Thymus (tissue), 11 donors: Measurements from ENCODE around the gene PCSK4. TPM values are rescaled to one million over a fixed set of nuclear protein-coding genes. Genes with fewer than 3 reads are reported as not detected.
"Not testable (repeated sequence)": the region's sequence is repeated elsewhere in the genome, so short reads cannot be mapped to it uniquely, and the experiment has no call there.

ENCODE experiments used
- DNase-seq, 9 donors: peaks; one replicate each; pipeline ENCODE4 v3.0.0-alpha.2; 2013; ENCODE audit warnings: low spot score in 9 of 9, low read depth in 6 of 9, missing footprints in 1 of 9
- H3K27ac ChIP-seq, 2 donors: one replicate each; pipeline ENCODE4 v1.5.1; 2013; ENCODE audit warnings: control low read depth in 1 of 2, low read depth in 1 of 2, low read length in 1 of 2, mild to moderate bottlenecking in 1 of 2, moderate library complexity in 1 of 2
- H3K27me3 ChIP-seq, 2 donors: one replicate each; pipeline ENCODE4 v1.5.1; 2013; ENCODE audit warnings: low read length in 1 of 2; ENCODE audit not compliant: control insufficient read depth in 2 of 2, insufficient read depth in 1 of 2
- H3K36me3 ChIP-seq, 2 donors: one replicate each; pipeline ENCODE4 v1.5.1; 2013; ENCODE audit warnings: low read length in 1 of 2, mild to moderate bottlenecking in 1 of 2, moderate library complexity in 1 of 2; ENCODE audit not compliant: control insufficient read depth in 2 of 2, insufficient read depth in 2 of 2
- H3K4me1 ChIP-seq, 2 donors: one replicate each; pipeline ENCODE4 v1.5.1; 2013; ENCODE audit warnings: low read length in 2 of 2; ENCODE audit not compliant: control insufficient read depth in 2 of 2, insufficient read depth in 2 of 2
- H3K4me3 ChIP-seq, 2 donors: one replicate each; pipeline ENCODE4 v1.5.1; 2013; ENCODE audit warnings: low read length in 2 of 2, control low read depth in 1 of 2, mild to moderate bottlenecking in 1 of 2
- H3K9me3 ChIP-seq, 2 donors: one replicate each; pipeline ENCODE4 v1.5.1; 2013; ENCODE audit warnings: low read length in 1 of 2, mild to moderate bottlenecking in 1 of 2; ENCODE audit not compliant: control insufficient read depth in 2 of 2, insufficient read depth in 1 of 2
- WGBS: extraction: QIAGEN DNeasy Blood & Tissue Kit; methylation state at CpG from one replicate; pipeline ENCODE4 v1.1.7; 2013; 5-methylcytosine and 5-hydroxymethylcytosine counted together
- polyA plus RNA-seq: library from polyadenylated mRNA; stranded (reverse); fragments of 200-250 nt; gene quantifications from one replicate; pipeline ENCODE4 v1.2.3, GENCODE V29; 2013
- total RNA-seq: library from RNA; stranded (reverse); fragments of 120-200 nt; gene quantifications from one replicate; pipeline ENCODE4 v1.2.4, GENCODE V29; 2013
- donor health status: healthy.

The PCSK4 gene
- total and polyA plus RNA-seq, 2 donors, result 4.9 to 11.5 TPM

- H3K27ac ChIP-seq, result no peak overlapping the region
- DNase-seq, result no peak
- WGBS, result 98% methylated on average over 9 of the region's 9 CpGs
- H3K36me3 ChIP-seq, result peaks cover 27 to 30% of the 10 kb centered on the region in 2 donors
- H3K4me3 ChIP-seq, result no peak overlapping the region
- peaks cover 0 to 3% of the 10 kb centered on the region in 2 donors for H3K9me3 ChIP-seq
- H3K4me1 ChIP-seq, result peaks cover 7 to 17% of the 10 kb centered on the region in 2 donors
- H3K27me3 ChIP-seq, result peaks cover 12 to 22% of the 10 kb centered on the region in 2 donors
Observed at GRCh38 chr19:1441022-1441426, 49.1 kb downstream of the PCSK4 start.

- H3K36me3 ChIP-seq, result peaks cover 30 to 33% of the 10 kb centered on the region in 2 donors
- H3K4me1 ChIP-seq, result peaks cover 7 to 17% of the 10 kb centered on the region in 2 donors
- H3K27ac ChIP-seq, result no peak overlapping the region
- no peak overlapping the region for H3K4me3 ChIP-seq
- H3K27me3 ChIP-seq, result peaks cover 6 to 16% of the 10 kb centered on the region in 2 donors
- WGBS, result 96% methylated on average over 15 of the region's 15 CpGs
- peaks cover 0 to 3% of the 10 kb centered on the region in 2 donors for H3K9me3 ChIP-seq
- DNase-seq, result no peak
Observed at GRCh38 chr19:1440418-1440801, 49.7 kb downstream of the PCSK4 start.

GRCh38 chr19:1439525-1440417 is 50.4 kb downstream of the PCSK4 start:
- not testable (repeated sequence) for H3K9me3 ChIP-seq, H3K27ac ChIP-seq, H3K27me3 ChIP-seq, DNase-seq
- H3K4me1 ChIP-seq, result peaks cover 7 to 14% of the 10 kb centered on the region in 2 donors
- peaks cover 32 to 38% of the 10 kb centered on the region in 2 donors for H3K36me3 ChIP-seq
- peak overlapping the region in 1 of 2 donors; percentile 96 for H3K4me3 ChIP-seq
- 94% methylated on average over 57 of the region's 57 CpGs for WGBS

GRCh38 chr19:1438933-1439354 is 51.2 kb downstream of the PCSK4 start:
- peaks cover 7 to 12% of the 10 kb centered on the region in 2 donors for H3K4me1 ChIP-seq
- peaks cover 40 to 46% of the 10 kb centered on the region in 2 donors for H3K36me3 ChIP-seq
- H3K27ac ChIP-seq, result peak overlapping the region in 1 of 2 donors; percentile 89

GRCh38 chr19:1438035-1438932 is 51.9 kb downstream of the PCSK4 start, which contains the start of gene RPS15:
Gene RPS15 (plus strand): TSS chr19:1438396. CDS start chr19:1438426, 30 bp downstream.
- 2% methylated on average over 100 of the region's 100 CpGs for WGBS
- peak; percentile 90 to 98 (median 95) for DNase-seq
- H3K4me1 ChIP-seq, result peaks cover 7 to 12% of the 10 kb centered on the region in 2 donors

More at GRCh38 chr19:1438933-1439354, 51.2 kb downstream of the PCSK4 start:
- H3K27me3 ChIP-seq, result peaks cover 0 to 2% of the 10 kb centered on the region in 2 donors
- WGBS, result 2% methylated on average over 26 of the region's 26 CpGs
- H3K9me3 ChIP-seq, result peaks cover 0 to 2% of the 10 kb centered on the region in 2 donors
- peak overlapping the region; percentile 74 to 96 for H3K4me3 ChIP-seq
- peak in 2 of 9 donors; percentile 10 to 24 for DNase-seq

GRCh38 chr19:1437609-1438008 is 52.5 kb downstream of the PCSK4 start:
- no peak for DNase-seq
- Histone ChIP-seq H3K9me3 (no peaks in the 10 kb centered on the region), H3K36me3 (peaks cover 53 to 60% of the 10 kb centered on the region in 2 donors), H3K27ac (no peak overlapping the region), H3K27me3 (no peaks in the 10 kb centered on the region), H3K4me3 (peak overlapping the region in 1 of 2 donors; percentile 74), H3K4me1 (peaks cover 7 to 12% of the 10 kb centered on the region in 2 donors)
- WGBS, result 87% methylated on average over 8 of the region's 8 CpGs

More at GRCh38 chr19:1438035-1438932, 51.9 kb downstream of the PCSK4 start, which contains the start of gene RPS15:
- H3K36me3 ChIP-seq, result peaks cover 46 to 53% of the 10 kb centered on the region in 2 donors
- H3K4me3 ChIP-seq, result peak within 1 kb of the TSS; percentile 74 to 96
- H3K27ac ChIP-seq, result peak within 1 kb of the TSS; percentile 89
- H3K9me3 ChIP-seq, result no peaks in the 10 kb centered on the region
- H3K27me3 ChIP-seq, result no peaks in the 10 kb centered on the region

GRCh38 chr19:1435378-1435989 is 54.7 kb downstream of the PCSK4 start:
- Histone ChIP-seq H3K36me3 (peaks cover 51 to 56% of the 10 kb centered on the region in 2 donors), H3K27ac (no peak overlapping the region), H3K9me3 (no peaks in the 10 kb centered on the region), H3K4me1 (peaks cover 7 to 12% of the 10 kb centered on the region in 2 donors), H3K4me3 (no peak overlapping the region), H3K27me3 (no peaks in the 10 kb centered on the region)
- 95% methylated on average over 21 of the region's 21 CpGs for WGBS
- DNase-seq, result no peak

- no peaks in the 10 kb centered on the region for H3K27me3 ChIP-seq
- H3K36me3 ChIP-seq, result peaks cover 51 to 56% of the 10 kb centered on the region in 2 donors
- H3K9me3 ChIP-seq, result no peaks in the 10 kb centered on the region
- H3K4me1 ChIP-seq, result peaks cover 5 to 10% of the 10 kb centered on the region in 2 donors
- H3K4me3 ChIP-seq, result no peak overlapping the region
- no peak overlapping the region for H3K27ac ChIP-seq
- no peak for DNase-seq
- 97% methylated on average over 39 of the region's 39 CpGs for WGBS
Observed at GRCh38 chr19:1434577-1435060, 55.5 kb downstream of the PCSK4 start.
